Neural cell (in vitro differentiated cells): ENCODE measurements around the gene MAPK8IP2. TPM values are rescaled to one million over a fixed set of nuclear protein-coding genes. Genes with fewer than 3 reads are reported as not detected.

Experiments
- H2AFZ ChIP-seq: fragments of 200-600, 300-800 bp; sonication (generic), shearing (Covaris generic); 2 replicates; pipeline ENCODE4 v1.6.0; 2014; ENCODE audit warnings: low read depth, mild to moderate bottlenecking, antibody characterized with exemption, low read length, moderate library complexity
- H3F3A ChIP-seq: fragments of 200-600 bp; shearing (Covaris generic); 2 replicates; pipeline ENCODE4 v1.6.1; 2016; ENCODE audit warnings: mild to moderate bottlenecking, moderate library complexity, mixed read lengths, antibody characterized with exemption, low read length; ENCODE audit not compliant: insufficient read depth, poor library complexity, severe bottlenecking
- H3K27ac ChIP-seq: fragments of 200-600, 300-800 bp; sonication (generic), shearing (Covaris generic); 2 replicates; pipeline ENCODE4 v1.5.1; 2014; ENCODE audit warnings: mild to moderate bottlenecking, low read length, moderate library complexity
- H3K27me3 ChIP-seq: fragments of 300-800, 200-600 bp; sonication (generic), shearing (Covaris generic); 2 replicates; pipeline ENCODE4 v1.6.0; 2014; ENCODE audit warnings: mild to moderate bottlenecking, low read depth, low read length, moderate library complexity; ENCODE audit not compliant: insufficient read depth
- H3K36me3 ChIP-seq: fragments of 300-800, 200-600 bp; sonication (generic), shearing (Covaris generic); 2 replicates; pipeline ENCODE4 v1.5.1; 2014; ENCODE audit warnings: mild to moderate bottlenecking, antibody characterized with exemption, low read length, moderate library complexity; ENCODE audit not compliant: insufficient read depth
- H3K4me2 ChIP-seq: fragments of 300-800, 200-600 bp; sonication (generic), shearing (Covaris generic); 2 replicates; pipeline ENCODE4 v1.6.0; 2014; ENCODE audit warnings: mild to moderate bottlenecking, low read length
- H3K4me3 ChIP-seq: fragments of 300-800, 200-600 bp; sonication (generic), shearing (Covaris generic); 2 replicates; pipeline ENCODE4 v1.5.1; 2014; ENCODE audit warnings: mild to moderate bottlenecking, low read length, moderate library complexity
- H3K79me2 ChIP-seq: fragments of 200-600 bp; shearing (Covaris generic); replicated peaks from 2 replicates; pipeline ENCODE4 v1.6.0; 2014; ENCODE audit warnings: mild to moderate bottlenecking, low read length, moderate library complexity; ENCODE audit not compliant: insufficient read depth
- H3K9ac ChIP-seq: fragments of 300-800, 200-600 bp; sonication (generic), shearing (Covaris generic); 2 replicates; pipeline ENCODE4 v1.6.1; 2016; ENCODE audit warnings: mild to moderate bottlenecking, low read length, mixed read lengths
- H3K9me2 ChIP-seq: fragments of 200-600 bp; shearing (Covaris generic); 2 replicates; pipeline ENCODE4 v1.6.1; 2016; ENCODE audit warnings: mild to moderate bottlenecking, low read length, mixed read lengths; ENCODE audit not compliant: insufficient read depth
- H3K9me3 ChIP-seq: fragments of 200-600, 300-800 bp; sonication (generic), shearing (Covaris generic); 2 replicates; pipeline ENCODE4 v1.6.1; 2016; ENCODE audit warnings: mild to moderate bottlenecking, mixed run types, low read length, moderate library complexity, mixed read lengths
- H4K20me1 ChIP-seq: fragments of 200-600 bp; shearing (Covaris generic); 2 replicates; pipeline ENCODE4 v1.6.1; 2016; ENCODE audit warnings: mild to moderate bottlenecking, mixed run types; ENCODE audit not compliant: insufficient read depth
- CTCF ChIP-seq: fragments of 450-650 bp; IDR thresholded peaks from 2 replicates; pipeline ENCODE4 v1.5.1; 2014; ENCODE audit warnings: antibody characterized with exemption, mild to moderate bottlenecking, moderate library complexity; ENCODE audit not compliant: poor library complexity, severe bottlenecking
- EP300 ChIP-seq: fragments of 450-650 bp; conservative IDR thresholded peaks from 2 replicates; pipeline ENCODE4 v1.6.1; 2014; ENCODE audit warnings: antibody characterized with exemption, mild to moderate bottlenecking, moderate library complexity; ENCODE audit not compliant: poor library complexity, severe bottlenecking
- EZH2 ChIP-seq: fragments of 200-600, 300-800 bp; shearing (Covaris generic), sonication (generic); IDR thresholded peaks from 2 replicates; pipeline ENCODE4 v1.6.1; 2014; ENCODE audit warnings: antibody characterized with exemption, low read length, borderline replicate concordance, mild to moderate bottlenecking; ENCODE audit not compliant: insufficient read depth, poor library complexity, severe bottlenecking
- MXI1 ChIP-seq: fragments of 450-650 bp; conservative IDR thresholded peaks from 2 replicates; pipeline ENCODE4 v1.6.1; 2014; ENCODE audit warnings: antibody characterized with exemption, mild to moderate bottlenecking; ENCODE audit not compliant: poor library complexity, severe bottlenecking
- POLR2AphosphoS5 ChIP-seq: IDR thresholded peaks from 2 replicates; pipeline ENCODE4 v1.6.1; 2012
- RAD21 ChIP-seq: fragments of 450-650 bp; conservative IDR thresholded peaks from 2 replicates; pipeline ENCODE4 v1.6.1; 2014; ENCODE audit warnings: antibody characterized with exemption, mild to moderate bottlenecking, moderate library complexity
- REST ChIP-seq: IDR thresholded peaks from 2 replicates; pipeline ENCODE4 v1.6.1; 2012; ENCODE audit warnings: borderline replicate concordance
- SMC3 ChIP-seq: fragments of 450-650 bp; conservative IDR thresholded peaks from 2 replicates; pipeline ENCODE4 v1.6.1; 2014; ENCODE audit warnings: antibody characterized with exemption, mild to moderate bottlenecking, moderate library complexity; ENCODE audit not compliant: poor library complexity
- TAF1 ChIP-seq: IDR thresholded peaks from 2 replicates; pipeline ENCODE4 v1.6.1; 2012; ENCODE audit warnings: low read depth
- polyA plus RNA-seq: library from polyadenylated mRNA; depleted of rRNA; stranded (reverse); fragments of >200 nt; gene quantifications from 2 replicates; pipeline ENCODE4 v1.2.3, GENCODE V29; 2014

Gene MAPK8IP2
- polyA plus RNA-seq, 1 donor from 2014 or later = 48.0 TPM

GRCh38 chr22:50603511-50604255 is 3.1 kb downstream of the MAPK8IP2 start:
- TF ChIP-seq TAF1 = no peak
- no peak for TF ChIP-seq MXI1
- no peak for TF ChIP-seq RAD21
- no peak for TF ChIP-seq EZH2
- no peak for TF ChIP-seq REST
- TF ChIP-seq SMC3 = no peak
- no peak for TF ChIP-seq POLR2AphosphoS5
- TF ChIP-seq CTCF = no peak
- no peak for TF ChIP-seq EP300
- Histone ChIP-seq H2AFZ (no peak overlapping the region), H4K20me1 (no peaks in the 10 kb centered on the region)

GRCh38 chr22:50604256-50605001 is 3.8 kb downstream of the MAPK8IP2 start:
- no peaks in the 10 kb centered on the region for H3K9me3 ChIP-seq
- no peaks in the 10 kb centered on the region for H3F3A ChIP-seq
- H3K79me2 ChIP-seq = no peaks in the 10 kb centered on the region
- no peak overlapping the region for H3K27ac ChIP-seq
- no peaks in the 10 kb centered on the region for H3K27me3 ChIP-seq
- H3K4me2 ChIP-seq = no peak overlapping the region
- no peaks in the 10 kb centered on the region for H4K20me1 ChIP-seq
- H3K4me3 ChIP-seq = no peak overlapping the region
- H3K9me2 ChIP-seq = no peaks in the 10 kb centered on the region
- no peak for TF ChIP-seq TAF1
- TF ChIP-seq EP300 = no peak
- TF ChIP-seq SMC3 = no peak
- TF ChIP-seq EZH2 = no peak
- TF ChIP-seq MXI1 = no peak
- no peak for TF ChIP-seq POLR2AphosphoS5
- no peak for TF ChIP-seq REST
- no peak for TF ChIP-seq RAD21
- no peak for TF ChIP-seq CTCF
- H3K36me3 ChIP-seq = peaks cover 5% of the 10 kb centered on the region
- no peak overlapping the region for H2AFZ ChIP-seq
- H3K9ac ChIP-seq = no peak overlapping the region

More at GRCh38 chr22:50603511-50604255, 3.1 kb downstream of the MAPK8IP2 start:
- Histone ChIP-seq H3K79me2 (no peaks in the 10 kb centered on the region), H3K27me3 (no peaks in the 10 kb centered on the region), H3K9me3 (no peaks in the 10 kb centered on the region), H3K4me2 (no peak overlapping the region), H3K4me3 (no peak overlapping the region), H3F3A (no peaks in the 10 kb centered on the region), H3K36me3 (peaks cover 5% of the 10 kb centered on the region), H3K27ac (no peak overlapping the region), H3K9ac (no peak overlapping the region), H3K9me2 (no peaks in the 10 kb centered on the region)
